Stimulated activated naive CD8-positive, alpha-beta T cell treated with anti-CD3 and anti-CD28 coated beads, Interleukin-15, Interleukin-2, amounts not matched to agents 100 ng/mL and 50 ng/mL, for 24 hours (primary cell): ENCODE results near the gene NBEAL1.
"Not testable (repeated sequence)": the region's sequence is repeated elsewhere in the genome, so short reads cannot be mapped to it uniquely, and the experiment has no call there.

ENCODE experiments used
- H3K27ac Mint-ChIP-seq: one replicate; pipeline ENCODE4 v1.8.0; 2021; ENCODE audit warnings: mild to moderate bottlenecking, mixed read lengths
- H3K27me3 Mint-ChIP-seq: one replicate; pipeline ENCODE4 v1.8.0; 2021; ENCODE audit warnings: mixed read lengths
- H3K36me3 Mint-ChIP-seq: one replicate; pipeline ENCODE4 v1.8.0; 2021; ENCODE audit warnings: low read depth, mixed read lengths
- H3K4me1 Mint-ChIP-seq: one replicate; pipeline ENCODE4 v1.8.0; 2021; ENCODE audit warnings: low read depth, mixed read lengths
- H3K4me3 Mint-ChIP-seq: one replicate; pipeline ENCODE4 v1.8.0; 2021; ENCODE audit warnings: mild to moderate bottlenecking, mixed read lengths
- H3K9me3 Mint-ChIP-seq: one replicate; pipeline ENCODE4 v1.8.0; 2021; ENCODE audit warnings: mixed read lengths

The NBEAL1 gene

DNA sequence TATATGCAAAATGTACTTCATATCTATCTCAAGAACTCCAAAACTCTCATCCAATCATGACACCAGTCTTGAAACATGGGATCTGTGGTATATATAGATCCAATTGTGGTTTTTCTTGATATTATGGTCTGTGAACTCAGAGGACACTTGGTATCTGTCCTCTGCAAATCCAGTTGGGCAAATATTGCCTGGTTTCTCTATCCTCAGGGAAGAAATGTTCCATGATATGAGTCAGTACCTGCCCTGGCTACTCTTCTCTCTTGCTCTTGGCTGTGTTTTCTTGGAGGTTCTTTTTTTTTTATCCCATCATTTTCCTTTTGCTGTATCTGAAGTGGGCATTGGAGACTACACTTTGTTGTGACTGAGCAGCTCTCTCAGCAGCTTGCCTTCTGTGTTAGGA lies 10.9 kb downstream of the NBEAL1 start:
- peaks cover 4% of the 10 kb centered on the region for H3K36me3 Mint-ChIP-seq
- no peaks in the 10 kb centered on the region for H3K4me1 Mint-ChIP-seq
- H3K27me3 Mint-ChIP-seq: no peaks in the 10 kb centered on the region
- H3K27ac Mint-ChIP-seq: no peak overlapping the region
- no peaks in the 10 kb centered on the region for H3K9me3 Mint-ChIP-seq
- no peak overlapping the region for H3K4me3 Mint-ChIP-seq

DNA sequence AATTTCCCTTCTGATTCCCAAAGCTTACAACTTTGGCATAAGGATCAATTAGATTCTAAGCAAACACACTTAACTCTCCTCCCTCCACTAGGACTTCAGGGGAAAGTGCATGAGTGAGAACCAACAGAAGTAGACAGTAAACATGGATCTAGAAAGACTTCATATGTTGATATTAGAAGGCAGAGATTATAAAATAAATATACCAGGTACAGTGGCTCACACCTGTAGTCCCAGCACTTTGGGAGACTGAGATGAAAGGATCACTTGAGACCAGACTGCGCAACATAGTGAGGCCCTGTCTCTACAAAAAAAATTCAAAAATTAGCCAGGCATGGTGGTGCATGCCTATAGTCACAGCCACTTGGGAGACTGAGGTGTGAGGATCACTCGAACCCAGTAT lies 15.9 kb downstream of the NBEAL1 start:
- H3K27me3 Mint-ChIP-seq: no peaks in the 10 kb centered on the region
- H3K9me3 Mint-ChIP-seq: no peaks in the 10 kb centered on the region

DNA sequence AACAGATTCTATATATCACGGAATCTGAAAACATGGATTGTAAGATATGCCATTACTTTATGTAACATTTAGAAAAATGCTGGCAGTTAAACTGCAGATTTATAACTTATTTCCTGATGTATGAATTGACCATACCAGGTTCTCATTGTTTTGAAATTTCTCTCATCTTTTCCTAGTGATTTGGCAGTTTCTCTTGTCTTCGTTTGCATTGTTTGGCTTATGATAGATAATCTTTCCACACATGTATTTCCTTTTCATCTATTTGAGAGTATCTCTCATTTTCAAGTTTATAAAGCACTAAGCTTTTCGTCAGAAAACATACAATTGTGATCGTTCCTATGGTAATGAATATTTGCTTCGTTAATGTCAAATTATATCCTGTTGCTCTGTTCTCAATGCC lies 16.3 kb downstream of the NBEAL1 start:
- Mint-ChIP-seq H3K27me3 (no peaks in the 10 kb centered on the region), H3K36me3 (peaks cover 9% of the 10 kb centered on the region), H3K27ac (no peak overlapping the region), H3K4me1 (peaks cover 15% of the 10 kb centered on the region), H3K9me3 (no peaks in the 10 kb centered on the region), H3K4me3 (no peak overlapping the region)

More for the DNA sequence above, 15.9 kb downstream of the NBEAL1 start:
- no peak overlapping the region for H3K27ac Mint-ChIP-seq
- peaks cover 15% of the 10 kb centered on the region for H3K4me1 Mint-ChIP-seq
- no peak overlapping the region for H3K4me3 Mint-ChIP-seq
- peaks cover 9% of the 10 kb centered on the region for H3K36me3 Mint-ChIP-seq

DNA sequence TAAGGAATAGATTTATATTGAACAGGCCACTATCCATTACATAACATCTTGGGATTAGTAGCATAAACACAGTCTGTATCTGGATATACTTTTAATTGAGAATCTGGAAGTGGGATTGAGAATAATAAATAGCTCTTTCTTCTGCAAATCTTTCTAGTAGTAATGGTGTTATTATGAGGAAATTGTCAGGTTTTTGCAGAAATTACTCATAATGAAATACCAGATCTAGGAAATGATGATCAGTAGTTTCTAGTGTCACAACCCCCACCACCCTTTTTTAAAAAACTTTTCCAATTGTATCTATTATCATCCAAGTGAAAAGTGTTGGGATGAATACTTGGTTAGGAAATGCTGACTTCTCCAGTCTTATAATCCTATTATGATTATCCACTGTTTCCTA lies 18.7 kb downstream of the NBEAL1 start:
- Mint-ChIP-seq H3K4me3 (no peak overlapping the region), H3K36me3 (peaks cover 6% of the 10 kb centered on the region), H3K27me3 (no peaks in the 10 kb centered on the region), H3K27ac (no peak overlapping the region), H3K4me1 (peaks cover 15% of the 10 kb centered on the region), H3K9me3 (no peaks in the 10 kb centered on the region)

DNA sequence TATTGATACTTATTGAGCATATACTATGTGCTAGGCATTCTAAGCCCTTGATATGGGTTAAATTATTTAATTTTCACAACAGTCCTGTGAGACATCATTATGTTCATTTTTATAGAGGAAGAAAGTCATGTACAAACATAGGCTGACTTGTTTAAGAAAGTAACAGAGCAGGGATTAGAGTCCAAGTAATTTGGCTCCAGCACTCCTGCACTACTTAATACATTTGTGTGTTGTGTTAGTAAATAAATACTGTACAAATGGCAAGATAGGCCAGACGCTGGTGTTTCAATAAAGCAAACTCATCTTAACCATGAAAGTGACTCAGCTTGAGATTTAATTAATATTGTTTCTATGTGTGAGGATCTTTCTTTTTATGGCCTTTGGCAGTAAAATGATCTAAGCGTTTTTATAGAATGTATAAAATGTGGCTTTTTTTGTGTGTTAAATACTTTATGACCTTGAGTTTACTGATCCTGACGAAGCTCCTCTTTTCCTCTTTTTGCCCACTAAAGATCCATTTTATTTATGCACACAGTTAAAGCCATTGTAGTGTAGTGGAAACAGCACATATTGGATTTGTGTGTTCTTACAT lies 21.3 kb downstream of the NBEAL1 start:
- Mint-ChIP-seq H3K27me3 (no peaks in the 10 kb centered on the region), H3K9me3 (no peaks in the 10 kb centered on the region), H3K36me3 (peaks cover 6% of the 10 kb centered on the region), H3K4me3 (no peak overlapping the region), H3K4me1 (peaks cover 15% of the 10 kb centered on the region), H3K27ac (no peak overlapping the region)

DNA sequence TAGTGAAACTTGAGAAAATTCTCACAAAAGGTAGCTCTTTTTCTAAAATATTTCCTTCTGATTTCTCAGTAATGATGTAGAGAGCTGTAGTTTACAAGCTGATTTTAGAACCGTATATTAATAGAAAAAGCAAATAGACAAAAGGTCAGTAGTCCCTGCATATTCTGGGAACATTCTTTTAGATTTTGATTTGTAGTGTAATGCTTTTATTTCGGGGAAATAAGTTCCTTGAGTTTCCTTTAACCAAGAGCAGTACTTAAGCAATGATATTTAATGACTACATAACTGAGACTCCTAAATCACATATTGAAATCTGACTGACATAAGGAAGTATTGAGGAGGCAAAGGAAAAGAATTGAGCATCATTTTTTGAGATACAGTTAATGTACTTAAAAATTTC lies 22.4 kb downstream of the NBEAL1 start:
- H3K4me3 Mint-ChIP-seq: no peak overlapping the region
- no peak overlapping the region for H3K27ac Mint-ChIP-seq
- H3K9me3 Mint-ChIP-seq: no peaks in the 10 kb centered on the region
- H3K27me3 Mint-ChIP-seq: no peaks in the 10 kb centered on the region
- H3K36me3 Mint-ChIP-seq: peaks cover 10% of the 10 kb centered on the region
- peaks cover 13% of the 10 kb centered on the region for H3K4me1 Mint-ChIP-seq

DNA sequence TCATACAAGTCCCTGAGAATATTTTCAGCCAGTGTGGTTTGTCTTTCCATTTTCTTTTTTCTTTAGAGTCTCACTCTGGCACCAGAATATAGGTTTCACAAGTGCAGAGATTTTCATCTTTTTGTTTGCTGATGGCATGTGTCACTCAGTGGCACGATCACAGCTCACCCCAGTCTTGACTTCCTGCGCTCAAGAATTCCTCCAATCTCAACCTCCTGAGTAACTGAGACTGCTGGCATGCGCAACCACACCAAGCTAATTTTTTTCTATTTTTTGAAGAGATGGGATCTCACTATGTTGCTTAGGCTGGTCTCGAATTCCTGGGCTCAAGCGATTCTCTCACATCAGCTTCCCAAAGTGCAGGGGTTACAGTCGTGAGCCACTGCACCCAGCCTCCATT lies 23.9 kb downstream of the NBEAL1 start:
- Mint-ChIP-seq H3K36me3 (peaks cover 12% of the 10 kb centered on the region), H3K4me1 (peaks cover 4% of the 10 kb centered on the region), H3K27ac (no peak overlapping the region), H3K9me3 (no peaks in the 10 kb centered on the region), H3K27me3 (no peaks in the 10 kb centered on the region), H3K4me3 (no peak overlapping the region)

DNA sequence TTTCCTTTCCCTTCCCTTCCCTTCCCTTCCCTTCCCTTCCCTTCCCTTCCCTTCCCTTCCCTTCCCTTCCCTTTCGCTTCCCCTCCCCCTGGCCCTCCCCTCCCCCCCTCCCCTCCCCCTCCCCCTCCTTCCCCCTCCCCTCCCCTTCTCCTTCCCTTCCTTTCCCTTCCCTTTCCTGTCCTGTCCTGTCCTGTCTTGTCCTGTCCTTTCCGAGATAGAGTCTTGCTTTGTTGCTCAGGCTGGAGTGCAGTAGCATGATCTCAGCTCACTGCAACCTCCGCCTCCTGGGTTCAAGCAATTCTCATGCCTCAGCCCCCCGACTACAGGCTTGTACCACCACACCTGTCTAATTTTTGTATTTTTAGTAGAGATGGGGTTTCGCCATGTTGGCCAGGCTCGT lies 24.5 kb downstream of the NBEAL1 start:
- not testable (repeated sequence) for H3K27ac Mint-ChIP-seq, H3K4me3 Mint-ChIP-seq, H3K4me1 Mint-ChIP-seq, H3K27me3 Mint-ChIP-seq, H3K9me3 Mint-ChIP-seq
- peaks cover 16% of the 10 kb centered on the region for H3K36me3 Mint-ChIP-seq

DNA sequence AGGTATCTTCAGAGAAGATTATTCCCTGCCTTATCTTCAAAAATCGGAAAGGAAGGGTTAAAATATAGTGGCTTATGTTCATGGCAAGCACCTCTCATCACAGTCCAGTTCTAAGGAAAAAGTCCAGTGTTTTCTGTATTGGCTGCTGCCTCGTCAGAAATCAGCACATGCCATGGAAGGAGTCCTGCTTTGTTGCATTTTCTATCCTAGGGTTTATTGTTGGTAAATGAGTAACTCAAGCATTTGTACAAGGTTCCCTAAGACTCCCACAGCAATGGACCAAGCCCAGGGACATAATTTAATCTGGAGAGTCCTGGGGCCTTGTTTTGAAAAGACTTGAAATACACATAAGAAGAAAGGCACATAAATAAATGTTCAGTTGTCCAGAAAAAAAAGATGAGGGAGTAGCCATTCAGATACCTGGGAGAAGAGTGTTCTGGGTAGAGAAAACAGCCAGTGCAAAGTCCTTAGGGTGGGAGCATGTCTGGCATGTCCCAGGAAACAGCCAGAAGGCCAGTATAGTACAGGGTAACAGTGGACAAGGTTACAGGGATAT lies 26.4 kb downstream of the NBEAL1 start:
- H3K4me1 Mint-ChIP-seq: no peaks in the 10 kb centered on the region
- H3K4me3 Mint-ChIP-seq: no peak overlapping the region
- H3K36me3 Mint-ChIP-seq: peaks cover 16% of the 10 kb centered on the region
- no peak overlapping the region for H3K27ac Mint-ChIP-seq
- no peaks in the 10 kb centered on the region for H3K27me3 Mint-ChIP-seq
- no peaks in the 10 kb centered on the region for H3K9me3 Mint-ChIP-seq

DNA sequence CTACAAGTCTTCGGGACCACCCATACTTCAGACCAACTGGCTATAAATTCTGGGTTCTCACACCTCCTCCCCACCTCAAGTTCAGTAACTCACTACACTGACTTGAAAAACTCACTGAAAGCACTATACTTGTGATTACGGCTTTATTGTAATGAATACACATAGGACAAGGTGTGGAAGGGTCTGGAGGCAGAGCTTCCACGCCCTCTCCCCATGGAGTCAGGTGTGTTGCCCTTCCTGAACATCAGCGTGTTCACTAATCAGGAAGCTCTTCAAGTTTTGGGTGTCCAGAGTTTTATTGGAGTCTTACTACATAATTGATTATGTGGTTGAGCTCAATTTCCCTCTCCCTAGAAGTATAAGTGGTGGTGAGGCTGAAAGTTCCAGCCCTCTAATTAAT lies 27.5 kb downstream of the NBEAL1 start:
- Mint-ChIP-seq H3K4me1 (no peaks in the 10 kb centered on the region), H3K27ac (no peak overlapping the region), H3K9me3 (no peaks in the 10 kb centered on the region), H3K4me3 (no peak overlapping the region), H3K36me3 (peaks cover 20% of the 10 kb centered on the region), H3K27me3 (no peaks in the 10 kb centered on the region)

DNA sequence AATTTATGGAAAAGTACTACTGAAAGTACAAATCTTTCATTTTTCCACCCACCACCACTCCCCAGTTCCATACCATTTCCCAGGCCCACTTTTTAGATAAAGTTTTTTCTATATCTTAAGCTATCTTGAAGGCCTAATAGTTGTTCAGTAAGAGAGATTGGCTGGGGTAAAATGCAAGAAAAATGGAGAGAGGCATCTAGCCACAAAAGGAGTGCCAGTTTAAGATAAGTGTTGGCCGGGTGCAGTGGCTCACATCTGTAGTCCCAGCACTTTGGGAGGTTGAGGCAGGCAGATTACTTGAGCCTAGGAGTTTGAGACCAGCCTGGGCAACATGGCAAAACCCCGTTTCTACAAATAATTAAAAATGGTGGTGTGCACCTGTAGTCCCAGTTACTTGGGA lies 28.6 kb downstream of the NBEAL1 start:
- Mint-ChIP-seq H3K36me3 (peaks cover 23% of the 10 kb centered on the region), H3K27me3 (no peaks in the 10 kb centered on the region), H3K9me3 (no peaks in the 10 kb centered on the region), H3K4me1 (no peaks in the 10 kb centered on the region), H3K4me3 (no peak overlapping the region), H3K27ac (no peak overlapping the region)

DNA sequence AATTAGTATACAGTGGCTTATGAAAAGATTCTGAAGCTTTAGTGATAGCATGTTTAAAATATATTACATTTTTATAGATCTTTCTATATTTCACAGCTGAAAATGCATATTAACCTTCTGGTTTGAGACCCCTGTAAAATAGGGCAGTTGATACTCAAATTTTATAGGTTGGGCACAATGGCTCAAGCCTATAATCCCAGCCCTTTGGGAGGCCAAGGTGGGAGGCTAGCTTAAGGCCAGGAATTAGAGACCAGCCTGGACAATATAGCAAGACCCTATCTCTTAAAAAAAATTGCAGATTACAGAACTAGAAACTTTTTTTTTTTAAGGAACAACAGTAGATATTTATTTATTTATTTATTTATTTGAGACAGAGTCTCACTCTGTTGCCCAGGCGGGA lies 31.2 kb downstream of the NBEAL1 start:
- H3K27ac Mint-ChIP-seq: no peak overlapping the region
- H3K27me3 Mint-ChIP-seq: no peaks in the 10 kb centered on the region
- no peaks in the 10 kb centered on the region for H3K4me1 Mint-ChIP-seq
- H3K9me3 Mint-ChIP-seq: no peaks in the 10 kb centered on the region
- peaks cover 29% of the 10 kb centered on the region for H3K36me3 Mint-ChIP-seq
- no peak overlapping the region for H3K4me3 Mint-ChIP-seq

DNA sequence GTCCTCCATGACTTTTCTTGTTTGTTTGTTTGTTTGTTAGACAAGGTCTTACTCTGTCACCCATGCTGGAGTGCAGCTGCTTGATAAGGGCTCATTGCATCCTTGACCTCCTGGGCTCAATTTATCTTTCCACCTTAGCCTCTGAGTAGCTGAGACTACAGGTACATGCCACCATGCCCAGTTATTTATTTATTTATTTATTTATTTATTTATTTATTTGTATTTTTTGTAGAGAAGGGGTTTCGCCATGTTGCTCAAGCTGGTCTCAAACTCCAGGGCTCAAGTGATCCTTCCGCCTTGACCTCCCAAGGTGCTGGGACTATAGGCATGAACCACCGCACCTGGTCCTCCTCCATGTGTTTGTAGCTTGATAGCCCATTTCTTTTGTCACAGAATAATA lies 37.9 kb downstream of the NBEAL1 start:
- no peak overlapping the region for H3K27ac Mint-ChIP-seq
- H3K9me3 Mint-ChIP-seq: no peaks in the 10 kb centered on the region
- peaks cover 14% of the 10 kb centered on the region for H3K36me3 Mint-ChIP-seq
- H3K27me3 Mint-ChIP-seq: no peaks in the 10 kb centered on the region
- H3K4me3 Mint-ChIP-seq: no peak overlapping the region
- H3K4me1 Mint-ChIP-seq: no peaks in the 10 kb centered on the region

DNA sequence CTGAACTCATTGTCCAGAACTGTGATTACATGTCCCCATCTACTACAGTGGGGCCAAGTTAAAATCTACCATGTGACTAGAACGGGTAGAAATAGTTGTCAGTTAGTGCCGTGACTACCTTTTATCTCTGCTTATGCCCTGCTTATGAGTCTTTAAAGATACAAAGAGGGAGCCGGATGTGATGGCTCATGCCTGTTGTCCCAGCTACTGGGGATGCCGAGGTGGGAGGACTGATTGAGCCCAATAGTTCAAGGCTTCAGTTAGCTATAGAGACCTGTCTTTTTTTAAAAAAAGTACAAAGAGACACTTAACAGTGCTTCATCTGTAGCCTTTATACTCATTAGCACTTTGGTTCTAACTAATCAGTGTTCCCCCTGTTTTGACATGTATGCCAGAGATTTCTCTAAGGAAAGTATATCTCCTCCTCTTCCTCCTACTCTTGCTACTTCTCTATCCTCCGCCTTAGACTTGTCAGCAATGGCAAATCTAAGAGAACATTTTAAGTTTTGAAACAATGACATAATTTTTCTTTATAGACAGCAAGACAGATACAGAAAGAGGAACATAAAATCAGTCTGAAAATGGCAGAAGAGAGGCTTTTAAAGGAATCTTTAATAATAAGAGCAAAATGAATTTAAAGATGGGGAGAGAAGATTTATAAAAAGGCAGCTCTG lies 45.0 kb downstream of the NBEAL1 start:
- no peaks in the 10 kb centered on the region for H3K4me1 Mint-ChIP-seq
- H3K27me3 Mint-ChIP-seq: no peaks in the 10 kb centered on the region
- no peak overlapping the region for H3K27ac Mint-ChIP-seq
- H3K9me3 Mint-ChIP-seq: no peaks in the 10 kb centered on the region
- H3K4me3 Mint-ChIP-seq: no peak overlapping the region
- peaks cover 26% of the 10 kb centered on the region for H3K36me3 Mint-ChIP-seq

DNA sequence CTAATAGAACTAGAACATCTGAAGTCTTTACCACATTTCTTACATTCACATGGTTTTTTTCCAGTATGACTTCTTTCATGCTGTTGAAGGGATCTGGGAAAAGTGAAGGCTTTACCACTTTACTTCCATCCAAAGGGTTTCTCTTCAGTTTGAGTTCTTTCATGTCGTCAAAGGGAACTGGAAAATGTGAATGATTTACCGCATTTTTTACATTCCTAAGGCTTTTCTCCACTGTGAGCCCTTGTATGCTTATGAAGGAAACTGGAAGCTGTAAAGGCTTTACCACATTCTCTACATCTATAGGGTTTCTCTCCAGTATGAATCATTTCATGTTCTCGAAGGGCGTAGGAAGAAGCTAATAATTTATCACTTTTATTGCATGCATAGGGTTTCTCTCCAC lies 46.7 kb downstream of the NBEAL1 start:
- no peaks in the 10 kb centered on the region for H3K27me3 Mint-ChIP-seq
- H3K36me3 Mint-ChIP-seq: peaks cover 26% of the 10 kb centered on the region
- H3K4me1 Mint-ChIP-seq: no peaks in the 10 kb centered on the region
- H3K4me3 Mint-ChIP-seq: no peak overlapping the region
- H3K27ac Mint-ChIP-seq: no peak overlapping the region
- H3K9me3 Mint-ChIP-seq: no peaks in the 10 kb centered on the region

DNA sequence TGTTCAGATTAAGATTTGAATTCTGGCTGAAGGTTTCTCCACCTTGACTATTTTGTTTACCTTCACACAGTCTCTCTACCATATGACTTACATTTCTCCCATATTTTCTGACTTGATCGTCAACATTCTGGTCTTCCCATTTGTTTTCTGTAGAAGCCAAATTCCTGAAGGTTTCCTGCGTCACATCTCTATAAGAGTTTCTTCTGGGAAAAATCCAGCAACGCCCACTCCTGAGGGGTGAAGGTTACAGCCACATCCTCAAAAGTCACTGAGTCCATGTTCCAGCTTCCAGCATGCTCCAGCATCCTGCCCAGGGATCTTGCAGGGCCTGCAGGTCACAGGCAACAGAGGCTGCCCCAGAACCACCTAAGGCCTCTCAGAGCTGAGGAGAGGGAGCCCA lies 47.5 kb downstream of the NBEAL1 start:
- Mint-ChIP-seq H3K27ac (no peak overlapping the region), H3K4me3 (no peak overlapping the region), H3K36me3 (peaks cover 23% of the 10 kb centered on the region), H3K9me3 (no peaks in the 10 kb centered on the region), H3K4me1 (no peaks in the 10 kb centered on the region), H3K27me3 (no peaks in the 10 kb centered on the region)
